ENCODE data around the gene LRRC27. TPM values are rescaled to one million over a fixed set of nuclear protein-coding genes. Genes with fewer than 3 reads are reported as not detected.
"Not testable (repeated sequence)": the region's sequence is repeated elsewhere in the genome, so short reads cannot be mapped to it uniquely, and the experiment has no call there.

Gene LRRC27
- total RNA-seq, 4 donors from 2014 or later = 3.1 to 5.8 (median 4.4) TPM

DNA sequence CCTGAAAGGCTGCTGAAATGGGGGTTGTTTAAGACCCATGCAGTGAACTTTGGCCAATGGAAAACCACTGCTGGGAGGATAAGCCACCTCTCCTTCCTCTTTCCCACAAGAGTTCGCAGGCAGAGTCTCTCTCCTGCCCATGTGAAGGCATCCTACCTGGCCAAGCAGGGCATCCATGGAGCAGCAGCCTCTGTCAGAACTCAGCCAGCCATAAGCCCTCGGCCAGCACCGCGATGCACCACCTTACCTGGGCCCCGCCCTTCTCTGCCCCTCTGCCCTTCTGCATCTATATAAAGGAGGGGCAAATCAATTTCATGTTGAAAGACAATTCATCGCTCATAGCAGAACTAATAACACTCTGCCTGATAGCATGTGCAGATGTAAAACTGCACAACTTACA, 18.1 kb upstream of the LRRC27 start:
- Histone ChIP-seq H3K9me3 (no peaks in the 10 kb centered on the region), H3K27me3 (no peaks in the 10 kb centered on the region), H3K4me1 (peaks cover 0 to 5% (median 2%) of the 10 kb centered on the region in 3 donors), H3K27ac (no peak overlapping the region), H3K4me3 (no peak overlapping the region), H3K36me3 (no peaks in the 10 kb centered on the region)
- 92 to 95% methylated on average over 5 to 6 of the region's 6 CpGs for WGBS, 2 donors (ENCODE audit: low coverage in 1 of 2)
- TF ChIP-seq, protein P1, sequence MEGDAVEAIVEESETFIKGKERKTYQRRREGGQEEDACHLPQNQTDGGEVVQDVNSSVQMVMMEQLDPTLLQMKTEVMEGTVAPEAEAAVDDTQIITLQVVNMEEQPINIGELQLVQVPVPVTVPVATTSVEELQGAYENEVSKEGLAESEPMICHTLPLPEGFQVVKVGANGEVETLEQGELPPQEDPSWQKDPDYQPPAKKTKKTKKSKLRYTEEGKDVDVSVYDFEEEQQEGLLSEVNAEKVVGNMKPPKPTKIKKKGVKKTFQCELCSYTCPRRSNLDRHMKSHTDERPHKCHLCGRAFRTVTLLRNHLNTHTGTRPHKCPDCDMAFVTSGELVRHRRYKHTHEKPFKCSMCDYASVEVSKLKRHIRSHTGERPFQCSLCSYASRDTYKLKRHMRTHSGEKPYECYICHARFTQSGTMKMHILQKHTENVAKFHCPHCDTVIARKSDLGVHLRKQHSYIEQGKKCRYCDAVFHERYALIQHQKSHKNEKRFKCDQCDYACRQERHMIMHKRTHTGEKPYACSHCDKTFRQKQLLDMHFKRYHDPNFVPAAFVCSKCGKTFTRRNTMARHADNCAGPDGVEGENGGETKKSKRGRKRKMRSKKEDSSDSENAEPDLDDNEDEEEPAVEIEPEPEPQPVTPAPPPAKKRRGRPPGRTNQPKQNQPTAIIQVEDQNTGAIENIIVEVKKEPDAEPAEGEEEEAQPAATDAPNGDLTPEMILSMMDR (IDR thresholded peaks at IDR 0.05) = no peak
- TF ChIP-seq POLR2A (IDR thresholded peaks at IDR 0.05) = no peak
- TF ChIP-seq EP300 (IDR thresholded peaks at IDR 0.05) = no peak
- TF ChIP-seq POLR2AphosphoS5 (IDR thresholded peaks at IDR 0.05) = no peak
- no peak for ATAC-seq

DNA sequence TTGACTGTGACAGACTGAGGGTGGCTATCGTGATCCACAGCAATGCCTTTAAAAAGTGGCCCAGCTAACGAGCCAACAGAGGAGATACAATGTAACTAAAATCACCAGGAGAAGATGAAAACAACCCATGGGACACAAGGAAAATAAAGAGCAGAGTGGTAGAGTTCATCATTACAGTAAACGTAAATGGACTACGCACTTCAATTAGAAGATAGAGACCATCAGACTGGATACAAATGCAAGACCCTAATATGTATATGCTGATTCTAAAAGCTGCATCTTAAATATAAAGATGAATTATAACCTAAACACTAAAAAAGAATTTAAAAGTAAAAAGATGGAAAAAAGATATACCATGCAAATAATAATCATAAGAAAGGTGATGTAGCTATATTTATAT, 17.7 kb upstream of the LRRC27 start:
- ATAC-seq = no peak
- Histone ChIP-seq H3K27me3 (no peaks in the 10 kb centered on the region), H3K9me3 (no peaks in the 10 kb centered on the region), H3K4me1 (peaks cover 0 to under 1% (median 0%) of the 10 kb centered on the region in 3 donors), H3K27ac (no peak overlapping the region), H3K36me3 (no peaks in the 10 kb centered on the region), H3K4me3 (no peak overlapping the region)
- WGBS, 2 donors (ENCODE audit: low coverage in 1 of 2) = 97 to 100% methylated on average over 3 to 4 of the region's 4 CpGs
- TF ChIP-seq POLR2AphosphoS5 (IDR thresholded peaks at IDR 0.05) (no peak), EP300 (IDR thresholded peaks at IDR 0.05) (no peak), POLR2A (IDR thresholded peaks at IDR 0.05) (no peak)
- TF ChIP-seq, protein P1 (IDR thresholded peaks at IDR 0.05) = no peak

DNA sequence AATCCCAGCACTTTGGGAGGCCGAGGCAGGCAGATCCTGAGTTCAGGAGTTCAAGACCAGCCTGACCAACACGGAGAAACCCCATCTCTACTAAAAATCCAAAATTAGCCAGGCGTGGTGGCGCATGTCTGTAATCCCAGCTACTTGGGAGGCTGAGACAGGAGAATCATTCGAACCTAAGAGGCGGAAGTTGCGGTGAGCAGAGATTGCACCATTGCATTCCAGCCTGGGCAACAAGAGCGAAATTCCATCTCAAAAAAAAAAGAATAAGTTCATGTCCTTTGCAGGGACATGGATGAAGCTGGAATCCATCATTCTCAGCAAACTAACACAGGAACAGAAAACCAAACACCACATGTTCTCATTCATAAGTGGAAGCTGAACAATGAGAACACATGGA, 17.1 kb upstream of the LRRC27 start:
- not testable (repeated sequence) for H3K4me1 ChIP-seq, H3K4me3 ChIP-seq, ATAC-seq, H3K9me3 ChIP-seq, H3K36me3 ChIP-seq, H3K27me3 ChIP-seq, H3K27ac ChIP-seq
- WGBS, 2 donors (ENCODE audit: low coverage in 1 of 2) = 82 to 89% methylated on average over 2 to 4 of the region's 8 CpGs

DNA sequence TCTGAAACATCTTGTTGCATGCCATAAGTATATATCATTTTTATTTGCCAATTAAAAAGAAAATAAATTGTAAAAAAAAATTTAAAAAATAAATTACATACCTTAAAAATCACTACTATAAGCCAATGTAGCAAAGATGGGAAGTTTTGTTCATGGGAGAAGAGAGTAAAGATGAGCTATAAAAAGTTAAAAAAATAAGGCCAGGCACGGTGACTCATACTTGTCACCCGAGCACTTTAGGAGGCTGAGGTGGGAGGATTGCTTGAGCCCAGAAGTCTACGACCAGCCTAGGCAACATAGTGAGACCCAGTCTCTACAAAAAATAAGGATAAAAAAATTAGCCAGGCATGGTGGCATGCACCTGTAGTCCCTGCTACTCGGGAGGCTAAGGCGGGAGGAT, 15.9 kb upstream of the LRRC27 start:
- no peak overlapping the region for H3K27ac ChIP-seq
- ATAC-seq = no peak
- no peak overlapping the region for H3K4me3 ChIP-seq
- TF ChIP-seq POLR2AphosphoS5 (IDR thresholded peaks at IDR 0.05) = no peak
- no peak for TF ChIP-seq EP300 (IDR thresholded peaks at IDR 0.05)
- no peak for TF ChIP-seq POLR2A (IDR thresholded peaks at IDR 0.05)
- TF ChIP-seq, protein P1 (IDR thresholded peaks at IDR 0.05) = no peak
- no peaks in the 10 kb centered on the region for H3K9me3 ChIP-seq
- H3K36me3 ChIP-seq = no peaks in the 10 kb centered on the region
- H3K4me1 ChIP-seq = no peaks in the 10 kb centered on the region
- WGBS, 2 donors (ENCODE audit: low coverage in 1 of 2) = 87 to 95% methylated on average over 5 of the region's 5 CpGs
- no peaks in the 10 kb centered on the region for H3K27me3 ChIP-seq

DNA sequence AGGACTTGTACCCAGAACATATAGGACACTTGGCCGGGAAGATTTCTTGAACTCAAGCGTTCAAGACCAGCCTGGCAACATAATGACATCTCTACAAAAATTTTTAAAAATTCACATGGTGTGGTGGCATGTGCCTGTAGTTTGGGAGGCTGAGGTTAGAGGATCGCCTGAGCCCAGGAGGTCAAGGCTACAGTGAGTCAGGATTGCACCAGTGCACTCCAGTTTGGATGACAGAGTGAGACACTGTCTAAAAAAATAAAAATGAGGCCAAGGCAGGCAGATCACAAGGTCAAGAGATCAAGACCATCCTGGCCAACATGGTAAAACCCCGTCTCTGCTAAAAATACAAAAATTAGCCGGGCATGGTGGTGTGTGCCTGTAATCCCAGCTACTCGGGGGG, 14.5 kb upstream of the LRRC27 start:
- not testable (repeated sequence) for H3K36me3 ChIP-seq, H3K9me3 ChIP-seq, ATAC-seq

DNA sequence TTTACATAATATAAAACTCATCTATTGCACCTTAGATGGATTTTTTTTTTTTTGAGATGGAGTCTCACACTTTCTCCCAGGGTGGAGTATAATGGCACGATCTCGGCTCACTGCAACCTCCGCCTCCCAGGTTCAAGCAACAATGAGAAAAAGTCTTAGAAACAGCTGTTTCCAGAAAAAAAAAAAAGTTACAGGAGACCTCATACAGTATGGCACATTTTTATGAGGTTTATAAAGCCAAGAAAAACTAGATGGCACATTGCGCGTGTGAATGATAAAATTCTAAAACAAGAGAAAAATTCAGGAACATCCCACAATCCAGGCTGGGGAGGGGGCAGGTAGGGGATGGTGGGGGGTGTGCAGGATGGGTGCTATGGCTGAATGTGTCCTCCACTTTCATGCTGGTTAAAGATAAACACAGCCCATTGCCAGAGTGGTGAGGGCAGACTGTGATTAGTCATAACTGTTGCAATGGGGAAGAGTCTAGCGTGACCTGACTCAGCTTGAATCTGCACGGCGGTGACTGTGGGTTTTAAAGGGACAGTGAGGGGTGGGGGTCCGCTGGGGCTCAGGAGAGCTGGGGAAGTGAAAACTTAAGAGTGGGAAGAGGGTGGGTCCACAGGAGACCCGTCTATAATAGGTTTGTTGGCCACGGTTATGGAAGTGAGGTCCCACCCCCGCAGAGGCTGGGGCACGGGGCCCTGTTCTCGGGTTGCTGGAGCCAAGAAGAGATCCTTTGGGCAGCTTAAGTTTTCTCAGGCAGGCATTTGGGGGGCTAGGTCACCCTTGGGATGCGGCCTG, 11.9 kb upstream of the LRRC27 start:
- 50 to 69% methylated on average over 7 to 14 of the region's 15 CpGs for WGBS, 2 donors (ENCODE audit: low coverage in 1 of 2)
- Histone ChIP-seq H3K9me3 (no peaks in the 10 kb centered on the region), H3K4me3 (no peak overlapping the region), H3K36me3 (peaks cover 0 to 10% of the 10 kb centered on the region in 2 donors), H3K27me3 (no peaks in the 10 kb centered on the region), H3K4me1 (no peaks in the 10 kb centered on the region), H3K27ac (no peak overlapping the region)
- no peak for ATAC-seq
- no peak for TF ChIP-seq POLR2A (IDR thresholded peaks at IDR 0.05)
- TF ChIP-seq EP300 (IDR thresholded peaks at IDR 0.05) = no peak
- no peak for TF ChIP-seq POLR2AphosphoS5 (IDR thresholded peaks at IDR 0.05)
- TF ChIP-seq, protein P1 (IDR thresholded peaks at IDR 0.05) = no peak

More for the DNA sequence above, 14.5 kb upstream of the LRRC27 start:
- H3K27ac ChIP-seq, H3K27me3 ChIP-seq, H3K4me1 ChIP-seq, H3K4me3 ChIP-seq: not testable (repeated sequence)
- WGBS, 2 donors (ENCODE audit: low coverage in 1 of 2) = 87 to 89% methylated on average over 3 to 6 of the region's 6 CpGs
